OCI-LY3 (cell line): ENCODE data around the gene CHST13.

ENCODE experiments used
- H2AFZ ChIP-seq: fragments of 200-600, 300-600 bp; shearing (Covaris generic); 2 replicates; pipeline ENCODE4 v1.6.0; 2014; ENCODE audit warnings: antibody characterized with exemption, low read depth, low read length
- H3K27ac ChIP-seq: fragments of 200-600, 300-600 bp; sonication (generic); 2 replicates; pipeline ENCODE4 v1.5.1; 2014; ENCODE audit warnings: mild to moderate bottlenecking, low read length, moderate library complexity, mixed read lengths
- H3K27me3 ChIP-seq: fragments of 200-600, 300-600 bp; sonication (generic); 2 replicates; pipeline ENCODE4 v1.6.1; 2014; ENCODE audit warnings: low read depth, low read length, mixed read lengths
- H3K36me3 ChIP-seq: fragments of 200-600, 300-600 bp; sonication (generic); replicated peaks from 2 replicates; pipeline ENCODE3; 2014; ENCODE audit warnings: low read depth, low read length, mixed read lengths
- H3K4me1 ChIP-seq: fragments of 300-600, 200-600 bp; sonication (generic); 2 replicates; pipeline ENCODE4 v1.6.1; 2014; ENCODE audit warnings: low read length, mixed read lengths
- H3K4me2 ChIP-seq: fragments of 200-600, 300-600 bp; sonication (generic); 2 replicates; pipeline ENCODE4 v1.6.1; 2014; ENCODE audit warnings: low read length, mixed read lengths
- H3K4me3 ChIP-seq: fragments of 300-600, 200-600 bp; sonication (generic); 2 replicates; pipeline ENCODE4 v1.5.1; 2014; ENCODE audit warnings: antibody characterized with exemption, mild to moderate bottlenecking, low read length, moderate library complexity
- H3K79me2 ChIP-seq: fragments of 300-600, 200-600 bp; shearing (Covaris generic); 2 replicates; pipeline ENCODE4 v1.6.1; 2014; ENCODE audit warnings: mild to moderate bottlenecking, low read length, mixed read lengths
- H3K9ac ChIP-seq: fragments of 300-600, 200-600 bp; shearing (Covaris generic); 2 replicates; pipeline ENCODE4 v1.6.0; 2014; ENCODE audit warnings: mild to moderate bottlenecking, low read length, moderate library complexity
- H3K9me3 ChIP-seq: fragments of 200-600, 300-600 bp; shearing (Covaris generic); 2 replicates; pipeline ENCODE4 v1.6.1; 2014; ENCODE audit warnings: low read length, mixed read lengths; ENCODE audit not compliant: insufficient read depth
- H4K20me1 ChIP-seq: fragments of 200-600, 300-600 bp; sonication (generic); 2 replicates; pipeline ENCODE4 v1.6.1; 2016; ENCODE audit warnings: low read length, mixed read lengths; ENCODE audit not compliant: insufficient read depth
- EZH2phosphoT487 ChIP-seq: fragments of 200-600 bp; shearing (Covaris generic); IDR thresholded peaks from 2 replicates; pipeline ENCODE4 v1.6.1; 2018; ENCODE audit warnings: antibody characterized with exemption, mixed run types, low read depth
- TF ChIP-seq, protein P1 (sequence below): fragments of 200-600, 300-600 bp; sonication (generic); IDR thresholded peaks from 2 replicates; pipeline ENCODE4 v1.5.1; 2014; ENCODE audit warnings: antibody characterized with exemption, low read length, low read depth

CHST13 gene

DNA sequence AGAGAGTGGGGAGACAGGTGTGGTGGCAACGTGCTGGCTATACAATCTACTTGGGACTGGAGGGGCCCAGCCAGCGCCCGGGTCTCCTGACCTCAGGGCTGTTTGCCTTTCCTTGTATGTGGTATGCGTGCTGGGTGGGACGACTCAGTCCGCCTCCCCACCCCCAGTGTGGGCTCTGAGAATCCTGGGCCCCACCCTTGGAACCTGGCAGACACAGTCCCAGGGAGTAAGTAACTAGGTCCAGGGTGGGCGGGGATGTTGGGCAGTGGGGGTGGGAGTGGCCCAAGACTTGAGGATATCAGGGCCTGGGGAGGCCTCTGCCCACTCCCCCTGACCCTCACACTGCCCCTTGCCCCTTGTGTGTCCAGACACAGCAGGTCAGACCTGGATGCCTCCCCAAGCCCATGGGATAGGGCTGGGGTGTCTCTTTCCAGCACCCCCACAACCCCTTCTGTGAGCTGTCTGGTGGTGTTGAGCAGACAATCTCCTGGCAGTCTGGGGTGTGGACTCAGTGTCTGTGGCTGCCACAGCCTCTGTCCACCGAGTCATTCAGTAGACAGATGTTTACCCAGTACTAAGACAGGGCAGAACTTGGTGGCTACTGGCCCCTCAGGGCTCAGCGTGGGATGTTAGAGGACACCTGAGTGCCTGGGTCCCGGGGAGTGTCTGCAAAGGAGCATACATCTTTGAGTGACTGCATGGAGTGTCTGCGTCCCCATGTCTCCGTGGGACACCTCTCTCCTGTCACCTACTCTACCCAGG lies 1.3 kb downstream of the CHST13 start:
- H3K36me3 ChIP-seq: no peaks in the 10 kb centered on the region
- no peaks in the 10 kb centered on the region for H3K9me3 ChIP-seq
- H3K27ac ChIP-seq: no peak overlapping the region
- no peaks in the 10 kb centered on the region for H3K4me1 ChIP-seq
- no peak overlapping the region for H3K9ac ChIP-seq
- no peak overlapping the region for H3K4me2 ChIP-seq
- no peak for TF ChIP-seq EZH2phosphoT487
- TF ChIP-seq, protein P1, sequence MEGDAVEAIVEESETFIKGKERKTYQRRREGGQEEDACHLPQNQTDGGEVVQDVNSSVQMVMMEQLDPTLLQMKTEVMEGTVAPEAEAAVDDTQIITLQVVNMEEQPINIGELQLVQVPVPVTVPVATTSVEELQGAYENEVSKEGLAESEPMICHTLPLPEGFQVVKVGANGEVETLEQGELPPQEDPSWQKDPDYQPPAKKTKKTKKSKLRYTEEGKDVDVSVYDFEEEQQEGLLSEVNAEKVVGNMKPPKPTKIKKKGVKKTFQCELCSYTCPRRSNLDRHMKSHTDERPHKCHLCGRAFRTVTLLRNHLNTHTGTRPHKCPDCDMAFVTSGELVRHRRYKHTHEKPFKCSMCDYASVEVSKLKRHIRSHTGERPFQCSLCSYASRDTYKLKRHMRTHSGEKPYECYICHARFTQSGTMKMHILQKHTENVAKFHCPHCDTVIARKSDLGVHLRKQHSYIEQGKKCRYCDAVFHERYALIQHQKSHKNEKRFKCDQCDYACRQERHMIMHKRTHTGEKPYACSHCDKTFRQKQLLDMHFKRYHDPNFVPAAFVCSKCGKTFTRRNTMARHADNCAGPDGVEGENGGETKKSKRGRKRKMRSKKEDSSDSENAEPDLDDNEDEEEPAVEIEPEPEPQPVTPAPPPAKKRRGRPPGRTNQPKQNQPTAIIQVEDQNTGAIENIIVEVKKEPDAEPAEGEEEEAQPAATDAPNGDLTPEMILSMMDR: no peak
- no peak overlapping the region for H2AFZ ChIP-seq
- H3K4me3 ChIP-seq: no peak overlapping the region
- no peaks in the 10 kb centered on the region for H4K20me1 ChIP-seq
- H3K27me3 ChIP-seq: no peaks in the 10 kb centered on the region
- no peaks in the 10 kb centered on the region for H3K79me2 ChIP-seq

- Histone ChIP-seq H3K27me3 (no peaks in the 10 kb centered on the region), H3K9me3 (no peaks in the 10 kb centered on the region), H3K79me2 (no peaks in the 10 kb centered on the region), H3K4me1 (no peaks in the 10 kb centered on the region), H3K27ac (no peak overlapping the region), H2AFZ (no peak overlapping the region), H4K20me1 (no peaks in the 10 kb centered on the region), H3K36me3 (no peaks in the 10 kb centered on the region), H3K9ac (no peak overlapping the region), H3K4me2 (no peak overlapping the region), H3K4me3 (no peak overlapping the region)
- TF ChIP-seq, protein P1: no peak
- no peak for TF ChIP-seq EZH2phosphoT487
Observed at GRCh38 chr3:126525853-126526667, 2.1 kb downstream of the CHST13 start.

DNA sequence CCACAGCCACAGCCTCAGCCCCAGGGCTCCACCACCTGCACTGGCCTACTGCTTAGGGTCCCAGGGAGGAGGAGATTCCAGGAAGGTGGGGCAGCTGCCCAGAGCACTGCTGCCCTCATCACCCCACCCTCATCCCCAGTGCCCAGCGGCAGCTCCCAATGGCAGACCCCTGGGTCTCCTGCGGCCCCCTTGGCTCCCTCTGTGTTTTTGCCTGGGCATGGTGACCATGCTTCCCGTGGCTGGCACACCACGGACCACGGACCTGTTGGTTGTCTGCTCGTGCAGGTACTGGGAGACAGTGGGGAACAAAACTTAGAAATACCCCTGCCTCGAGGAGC lies 2.7 kb downstream of the CHST13 start:
- no peak overlapping the region for H3K4me3 ChIP-seq
- no peak overlapping the region for H3K27ac ChIP-seq

GRCh38 chr3:126527006-126527405 lies 3.1 kb downstream of the CHST13 start:
- no peak overlapping the region for H3K9ac ChIP-seq
- TF ChIP-seq, protein P1: no peak
- TF ChIP-seq EZH2phosphoT487: no peak
- no peak overlapping the region for H3K4me3 ChIP-seq
- no peaks in the 10 kb centered on the region for H3K79me2 ChIP-seq
- no peaks in the 10 kb centered on the region for H3K9me3 ChIP-seq
- H4K20me1 ChIP-seq: no peaks in the 10 kb centered on the region
- H3K27ac ChIP-seq: no peak overlapping the region
- no peak overlapping the region for H2AFZ ChIP-seq
- no peak overlapping the region for H3K4me2 ChIP-seq
- H3K36me3 ChIP-seq: no peaks in the 10 kb centered on the region
- H3K4me1 ChIP-seq: no peaks in the 10 kb centered on the region
- peaks cover 6% of the 10 kb centered on the region; the same call in 1 of the 2 replicates for H3K27me3 ChIP-seq

More for the DNA sequence above, 2.7 kb downstream of the CHST13 start:
- no peaks in the 10 kb centered on the region for H4K20me1 ChIP-seq
- no peak overlapping the region for H2AFZ ChIP-seq
- no peak for TF ChIP-seq EZH2phosphoT487
- TF ChIP-seq, protein P1: no peak
- no peaks in the 10 kb centered on the region for H3K4me1 ChIP-seq
- H3K9ac ChIP-seq: no peak overlapping the region
- no peak overlapping the region for H3K4me2 ChIP-seq
- H3K27me3 ChIP-seq: peaks cover 2% of the 10 kb centered on the region; the same call in 1 of the 2 replicates
- H3K36me3 ChIP-seq: no peaks in the 10 kb centered on the region
- no peaks in the 10 kb centered on the region for H3K79me2 ChIP-seq
- H3K9me3 ChIP-seq: no peaks in the 10 kb centered on the region
